H1 (cell line): ENCODE data around the gene BLOC1S4. TPM values are rescaled to one million over a fixed set of nuclear protein-coding genes. Genes with fewer than 3 reads are reported as not detected.

Source experiments
- HDAC6 ChIP-seq: IDR thresholded peaks from one replicate; pipeline ENCODE4 v1.7.1; 2012; ENCODE audit warnings: low read depth, mild to moderate bottlenecking, inconsistent platforms, low read length, moderate library complexity
- JUN ChIP-seq: IDR thresholded peaks from 2 replicates; pipeline ENCODE4 v1.6.1; 2011; ENCODE audit warnings: low read depth, mild to moderate bottlenecking, improper control_type of control experiment, low read length
- polyA plus RNA-seq, 7 experiments: library from polyadenylated mRNA; depleted of rRNA in 3 of 7; stranded (reverse) in 5 of 7; unstranded in 2 of 7; fragments of >200 nt in 5 of 7; fragments of 200-250 nt in 2 of 7; gene quantifications; 1 replicate in 5 of 7; 2 replicates in 1 of 7; 4 replicates in 1 of 7; pipeline versions ENCODE4 v1.2.1 to v1.2.3, GENCODE V29; 2011 to 2013; ENCODE audit warnings: missing spikeins in 2 of 7, mixed read lengths in 2 of 7
- total RNA-seq: library from RNA; stranded (reverse); fragmentation: NEBNext Ultra II Directional; extraction: Animal tissue kit (Norgen Biotek cat#: 25700); gene quantifications from 2 replicates; pipeline ENCODE4 v1.2.1, GENCODE V29; 2021

BLOC1S4 gene
- total and polyA plus RNA-seq, 2 of the 8 experiments (the other 6 are each of a cell fraction or from before 2014, with no cell fraction given), result 19.1 to 27.8 TPM

GRCh38 chr4:6740347-6740746, 24.4 kb downstream of the BLOC1S4 start (continued):
- no peak for TF ChIP-seq JUN
- no peak for TF ChIP-seq HDAC6
